Heart left ventricle (tissue), 13 donors: ENCODE measurements around the gene MEGF10.

Source experiments
- POLR2A ChIP-seq, 2 donors: fragments of 450-650 bp; IDR thresholded peaks; one replicate each; pipeline ENCODE4 v1.6.1; 2017; ENCODE audit warnings: antibody characterized with exemption in 2 of 2, mild to moderate bottlenecking in 2 of 2, moderate library complexity in 2 of 2
- TF ChIP-seq, protein P1 (sequence below), 12 donors: fragments of 200-600 bp; sonication (generic) in 4 of 12; IDR thresholded peaks; one replicate each; pipeline versions ENCODE4 v1.5.0 to v1.8.0; 2018 to 2022; ENCODE audit warnings: antibody characterized with exemption in 12 of 12, mild to moderate bottlenecking in 5 of 12
- donor health status: ischemic (EF 13 %, LVEDD 7.1; RV severe dilation, severe dysfunction).
- donor health status: DM: no; HTN: yes; CAD: no.
- donor health status: DM: no; HTN: no; CAD: no.
- donor health status: ischemic (EF 25% LVEDD 6.9; RV normal size, moderate dysfunction).
- donor health status: ischemic (EF 25% LVEDD 5.7; RV mildly dilated, moderate dysfunction).
- donor health status: ischemic (EF 35%, LVEDD 5.7; RV mildly dilated, moderate dysfunction).
- donor health status: nonischemic (EF 11% LVEDD 7.7; RV severe dilation, severe dysfunction).
- donor health status: DM: yes; HTN: yes; CAD: no.
- donor health status: PGD.
- donor health status: ischemic (EF 29% LVEDD 5.4; RV normal size, mild dysfunction).
- donor health status: nonischemic (EF 23%, LVEDD 6.1; RV moderate dilation, normal function).

DNA sequence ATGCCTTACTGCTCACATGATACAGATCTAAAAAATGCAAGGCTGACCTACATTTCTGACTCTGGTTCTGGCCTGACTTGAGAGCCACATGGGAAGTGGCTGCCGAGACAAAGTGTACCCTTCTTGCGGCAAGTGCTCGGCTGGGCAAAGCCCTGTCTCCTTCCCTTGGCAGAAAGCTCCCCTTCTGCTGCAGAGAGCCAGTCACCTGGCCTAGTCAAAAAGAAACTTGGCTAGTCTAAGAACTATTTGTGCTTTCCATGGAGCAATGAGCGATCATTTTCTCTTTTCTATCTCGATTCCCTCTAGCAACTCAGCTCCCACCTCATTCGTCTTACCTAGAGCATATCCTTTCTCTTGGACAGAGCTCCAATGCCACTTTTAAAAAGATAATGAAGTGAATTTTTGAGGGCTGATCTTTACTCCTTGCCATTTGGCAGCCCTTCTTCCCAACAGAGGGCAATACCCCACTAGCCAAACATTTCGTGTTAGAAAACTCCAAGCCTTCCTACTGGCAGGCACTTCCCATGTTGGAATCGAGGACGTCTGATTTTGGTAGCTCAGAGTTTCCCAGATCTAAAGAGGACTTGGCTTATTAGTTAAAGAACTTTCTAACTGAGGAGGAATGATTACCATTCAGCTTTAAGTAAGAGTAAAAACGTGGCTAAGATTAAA lies 118.8 kb downstream of the MEGF10 start:
- TF ChIP-seq, protein P1, sequence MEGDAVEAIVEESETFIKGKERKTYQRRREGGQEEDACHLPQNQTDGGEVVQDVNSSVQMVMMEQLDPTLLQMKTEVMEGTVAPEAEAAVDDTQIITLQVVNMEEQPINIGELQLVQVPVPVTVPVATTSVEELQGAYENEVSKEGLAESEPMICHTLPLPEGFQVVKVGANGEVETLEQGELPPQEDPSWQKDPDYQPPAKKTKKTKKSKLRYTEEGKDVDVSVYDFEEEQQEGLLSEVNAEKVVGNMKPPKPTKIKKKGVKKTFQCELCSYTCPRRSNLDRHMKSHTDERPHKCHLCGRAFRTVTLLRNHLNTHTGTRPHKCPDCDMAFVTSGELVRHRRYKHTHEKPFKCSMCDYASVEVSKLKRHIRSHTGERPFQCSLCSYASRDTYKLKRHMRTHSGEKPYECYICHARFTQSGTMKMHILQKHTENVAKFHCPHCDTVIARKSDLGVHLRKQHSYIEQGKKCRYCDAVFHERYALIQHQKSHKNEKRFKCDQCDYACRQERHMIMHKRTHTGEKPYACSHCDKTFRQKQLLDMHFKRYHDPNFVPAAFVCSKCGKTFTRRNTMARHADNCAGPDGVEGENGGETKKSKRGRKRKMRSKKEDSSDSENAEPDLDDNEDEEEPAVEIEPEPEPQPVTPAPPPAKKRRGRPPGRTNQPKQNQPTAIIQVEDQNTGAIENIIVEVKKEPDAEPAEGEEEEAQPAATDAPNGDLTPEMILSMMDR (IDR thresholded peaks at IDR 0.05), result no peak
- TF ChIP-seq POLR2A (IDR thresholded peaks at IDR 0.05), result no peak
